Measurements from ENCODE around the gene TRIM63.
"Not testable (repeated sequence)": the region's sequence is repeated elsewhere in the genome, so short reads cannot be mapped to it uniquely, and the experiment has no call there.

The TRIM63 gene

GRCh38 chr1:26067432-26067911, at the start of gene TRIM63:
Gene TRIM63, minus strand, starts transcription at chr1:26067630. Its CDS starts 136 bp downstream, at chr1:26067494.
- no peak for DNase-seq (ENCODE audit: low read depth in 1 of 2, low spot score in 1 of 2)

GRCh38 chr1:26114165-26114927, 46.9 kb upstream of the TRIM63 start:
- no peak for DNase-seq (ENCODE audit: low read depth in 1 of 2, low spot score in 1 of 2)

DNA sequence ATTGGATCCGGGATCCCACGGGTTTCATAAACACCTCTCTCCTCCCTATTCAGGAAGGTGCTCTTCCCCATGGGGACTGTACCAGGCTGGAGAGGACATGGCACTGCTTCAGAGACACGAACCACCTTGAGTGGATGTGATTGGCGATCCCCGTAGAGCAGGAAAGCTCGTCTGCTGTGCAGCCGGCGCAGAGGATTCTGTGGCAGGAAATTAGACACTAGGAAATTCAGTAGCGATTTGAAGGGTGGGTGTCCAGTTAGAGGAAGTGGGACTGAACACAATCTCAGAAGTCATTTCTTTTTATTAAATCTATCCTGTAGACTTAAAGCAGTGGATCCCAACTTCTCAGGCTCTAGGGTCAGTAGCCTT, 45.0 kb upstream of the TRIM63 start:
- no peak for DNase-seq (ENCODE audit: low read depth in 1 of 2, low spot score in 1 of 2)

GRCh38 chr1:26111530-26112406, 44.3 kb upstream of the TRIM63 start, which contains the start of gene PDIK1L:
Gene PDIK1L, plus strand, starts transcription at chr1:26111824. Its CDS starts 2,485 bp downstream, at chr1:26114309.
- DNase-seq (ENCODE audit: low read depth in 1 of 2, low spot score in 1 of 2): peak; percentile 90 to 94

DNA sequence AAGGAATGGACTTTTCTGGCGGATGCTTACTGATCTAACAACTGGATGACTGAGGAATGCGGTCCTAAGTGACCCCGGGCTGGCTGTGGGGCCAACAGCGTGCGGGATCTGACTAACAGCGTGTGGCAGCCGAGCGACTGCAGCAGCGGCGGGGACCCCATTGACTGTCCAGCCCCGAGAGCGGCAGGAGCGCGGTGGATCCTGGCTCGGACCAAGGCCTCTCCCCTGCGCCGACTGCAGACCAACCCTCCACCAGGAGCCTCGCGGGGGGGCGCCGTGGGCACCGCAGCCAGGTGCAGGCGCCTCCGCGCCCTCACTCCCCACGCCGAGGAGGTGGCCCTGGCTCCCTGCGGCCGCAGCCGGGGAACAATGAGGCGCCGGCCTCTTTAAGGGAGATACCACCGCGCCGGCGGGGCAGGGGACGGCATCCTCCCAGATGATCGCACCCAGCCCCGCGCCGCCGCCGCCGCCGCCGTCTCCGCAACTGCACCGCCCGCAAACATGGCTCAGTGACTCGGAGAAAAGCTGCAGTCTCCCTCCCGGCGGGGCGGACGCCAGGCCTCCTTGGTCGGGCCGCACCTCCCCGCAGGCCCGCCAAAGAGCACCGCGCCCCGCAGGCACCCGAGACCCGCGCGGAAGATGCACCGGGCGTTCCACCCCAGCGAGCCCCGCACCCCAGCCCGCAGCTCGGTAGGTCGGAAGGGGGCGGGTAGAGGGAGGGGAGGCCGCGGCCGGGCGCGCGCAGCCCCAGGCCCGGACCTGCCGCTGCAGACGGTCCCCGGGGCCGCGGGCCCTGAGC, 43.5 kb upstream of the TRIM63 start:
- DNase-seq (ENCODE audit: low read depth in 1 of 2, low spot score in 1 of 2): peak; percentile 52 to 61

- no peak for DNase-seq (ENCODE audit: low read depth in 1 of 2, low spot score in 1 of 2)
Measured at GRCh38 chr1:26109229-26110164, 42.1 kb upstream of the TRIM63 start.

- not testable (repeated sequence) for DNase-seq (ENCODE audit: low read depth in 1 of 2, low spot score in 1 of 2)
Measured at GRCh38 chr1:26105226-26105548, 37.8 kb upstream of the TRIM63 start.

DNA sequence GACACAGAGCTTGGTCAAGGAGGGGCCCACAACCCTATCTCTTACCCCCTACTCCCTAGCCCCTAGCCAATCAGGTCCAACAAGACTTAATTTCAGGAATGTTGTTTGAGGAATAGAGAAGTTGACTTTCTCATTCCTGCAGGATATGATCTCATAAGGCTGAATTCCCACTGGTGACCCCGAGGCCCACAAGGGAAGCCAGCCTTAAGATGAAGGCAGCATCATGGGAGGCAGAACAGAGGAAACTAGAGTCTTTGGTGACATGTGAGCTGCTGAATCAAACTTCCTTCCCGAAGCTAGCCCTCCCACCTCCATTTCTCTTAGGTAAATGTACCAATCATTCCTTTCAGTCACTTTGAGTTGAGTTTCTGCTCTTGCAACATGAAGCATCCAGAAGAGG, 35.1 kb upstream of the TRIM63 start:
- no peak for DNase-seq (ENCODE audit: low read depth in 1 of 2, low spot score in 1 of 2)

GRCh38 chr1:26102119-26102518, 34.7 kb upstream of the TRIM63 start:
- DNase-seq (ENCODE audit: low read depth in 1 of 2, low spot score in 1 of 2): no peak

DNA sequence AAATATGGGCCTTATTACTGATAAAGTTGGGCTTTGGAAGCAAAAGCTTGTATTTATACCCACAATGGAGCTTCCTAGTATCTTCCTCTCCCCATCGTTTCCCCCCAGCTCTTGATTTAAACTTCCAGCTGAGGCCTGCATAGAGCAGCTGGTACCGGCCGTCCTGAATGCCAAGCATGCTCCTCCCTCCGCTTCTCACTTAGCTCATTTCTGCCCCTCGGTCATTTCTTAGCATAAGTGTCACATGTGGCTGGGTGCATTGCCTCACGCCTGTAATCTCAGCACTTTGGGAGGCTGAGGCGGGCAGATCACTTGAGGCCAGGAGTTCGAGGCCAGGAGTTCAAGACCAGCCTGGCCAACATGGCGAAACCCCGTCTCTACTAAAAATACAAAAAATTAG, 32.8 kb upstream of the TRIM63 start:
- DNase-seq (ENCODE audit: low read depth in 1 of 2, low spot score in 1 of 2): not testable (repeated sequence)

DNA sequence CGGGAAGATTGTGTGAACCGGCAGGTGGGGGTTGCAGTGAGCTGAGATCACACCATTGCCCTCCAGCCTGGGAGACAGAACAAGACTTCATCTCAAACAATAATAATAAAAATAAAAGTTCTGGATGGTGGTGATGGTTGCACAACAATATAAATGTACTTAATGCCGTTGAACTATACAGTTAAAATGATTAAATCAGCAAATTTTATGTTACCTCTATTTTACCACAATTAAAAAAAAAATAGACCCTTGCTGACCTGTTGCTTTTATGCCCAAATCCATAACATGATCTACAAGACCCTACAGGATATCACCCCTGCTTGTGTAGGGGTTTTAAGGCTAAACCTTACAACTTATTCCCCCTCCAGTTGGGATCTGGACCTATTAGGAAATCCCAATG, 32.4 kb upstream of the TRIM63 start:
- no peak for DNase-seq (ENCODE audit: low read depth in 1 of 2, low spot score in 1 of 2)

- DNase-seq (ENCODE audit: low read depth in 1 of 2, low spot score in 1 of 2): no peak
Measured at GRCh38 chr1:26098602-26099001, 31.2 kb upstream of the TRIM63 start.

DNA sequence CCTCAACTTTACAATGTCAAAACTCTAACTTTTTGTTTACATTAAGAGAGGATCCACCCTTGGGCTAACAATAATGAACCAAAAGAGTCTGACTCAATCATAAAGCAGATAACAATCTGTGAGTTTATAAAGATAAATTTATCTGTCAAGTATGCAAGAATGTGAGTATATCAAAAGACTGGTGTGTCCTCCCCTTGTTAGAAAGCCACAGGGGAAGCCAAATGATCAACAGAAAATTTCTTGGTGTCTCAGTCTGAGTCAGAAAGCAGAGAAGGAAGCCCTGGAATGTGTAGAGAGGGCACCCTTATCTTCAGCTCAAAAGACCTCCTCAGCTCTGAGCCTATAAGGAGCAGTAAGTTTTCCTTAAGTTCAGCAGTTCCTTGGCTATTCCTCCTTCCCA, 30.3 kb upstream of the TRIM63 start:
- no peak for DNase-seq (ENCODE audit: low read depth in 1 of 2, low spot score in 1 of 2)

GRCh38 chr1:26096471-26096870, 29.0 kb upstream of the TRIM63 start:
- DNase-seq (ENCODE audit: low read depth in 1 of 2, low spot score in 1 of 2): no peak

GRCh38 chr1:26094677-26095383, 27.4 kb upstream of the TRIM63 start:
- no peak for DNase-seq (ENCODE audit: low read depth in 1 of 2, low spot score in 1 of 2)

GRCh38 chr1:26094076-26094669, 26.7 kb upstream of the TRIM63 start:
- DNase-seq (ENCODE audit: low read depth in 1 of 2, low spot score in 1 of 2): no peak

DNA sequence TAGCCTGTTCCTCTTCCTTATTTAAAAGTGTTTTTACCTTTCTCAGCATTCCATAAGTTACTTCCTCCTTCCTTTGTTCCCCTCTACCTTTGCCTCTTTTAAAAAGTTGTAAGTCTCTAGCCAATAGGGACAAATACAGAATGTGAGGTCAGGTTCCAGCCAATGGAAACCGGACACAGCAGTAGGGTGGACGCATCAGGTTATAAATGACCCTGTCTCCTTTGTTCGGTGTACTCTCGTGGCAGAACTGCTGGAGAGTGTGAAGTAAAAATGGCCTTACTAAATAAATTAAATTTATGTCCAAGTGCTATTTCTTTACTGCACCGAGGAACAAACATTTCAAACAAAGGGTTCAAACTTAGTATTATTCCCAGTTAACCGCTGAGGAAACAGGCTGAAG, 26.1 kb upstream of the TRIM63 start:
- DNase-seq (ENCODE audit: low read depth in 1 of 2, low spot score in 1 of 2): not testable (repeated sequence)

DNA sequence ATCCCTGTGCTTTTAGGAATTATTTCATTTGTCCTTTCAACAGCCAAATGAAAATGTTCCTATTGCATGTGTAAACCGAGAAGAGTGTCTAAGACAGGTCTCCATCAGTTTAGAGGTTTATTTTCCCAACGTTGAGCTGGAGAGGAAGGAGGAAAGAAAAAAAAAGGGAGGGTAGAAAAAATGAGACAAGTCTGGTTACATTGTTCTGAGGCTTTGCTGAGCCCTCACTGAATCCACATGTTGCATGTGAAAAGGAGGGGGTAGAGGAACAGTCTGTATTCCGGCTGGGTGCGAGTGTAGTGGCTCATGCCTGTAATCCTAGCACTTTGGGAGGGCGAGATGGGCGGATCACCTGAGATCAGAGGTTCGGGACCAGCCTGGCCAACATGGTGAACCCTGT, 25.0 kb upstream of the TRIM63 start:
- no peak for DNase-seq (ENCODE audit: low read depth in 1 of 2, low spot score in 1 of 2)

- no peak for DNase-seq (ENCODE audit: low read depth in 1 of 2, low spot score in 1 of 2)
Measured at GRCh38 chr1:26090893-26091292, 23.5 kb upstream of the TRIM63 start.
